ENCODE data around the gene EFHC2.

The EFHC2 gene

DNA sequence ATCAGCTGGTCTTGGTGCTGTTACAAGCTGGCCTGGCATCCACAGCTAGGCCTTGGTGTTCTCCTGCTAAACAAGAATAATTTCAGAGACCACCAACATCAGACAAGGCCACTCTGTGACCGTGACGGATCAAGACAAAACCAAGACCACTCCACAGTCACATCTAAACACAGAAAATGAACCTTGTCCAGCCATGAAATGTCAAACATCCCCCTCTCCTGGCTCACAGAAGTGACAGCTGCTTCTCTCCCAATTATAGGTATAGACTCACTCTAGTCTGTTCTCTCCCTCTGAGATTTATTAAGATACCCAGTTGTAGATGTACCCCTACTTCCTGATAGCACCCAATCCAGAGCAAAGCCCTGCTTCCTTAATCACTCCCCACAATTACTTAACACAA lies 40.4 kb downstream of the EFHC2 start:
- H3K4me3 ChIP-seq (ENCODE audit: low read depth, low read length): no peak overlapping the region
- TF ChIP-seq, protein P1, sequence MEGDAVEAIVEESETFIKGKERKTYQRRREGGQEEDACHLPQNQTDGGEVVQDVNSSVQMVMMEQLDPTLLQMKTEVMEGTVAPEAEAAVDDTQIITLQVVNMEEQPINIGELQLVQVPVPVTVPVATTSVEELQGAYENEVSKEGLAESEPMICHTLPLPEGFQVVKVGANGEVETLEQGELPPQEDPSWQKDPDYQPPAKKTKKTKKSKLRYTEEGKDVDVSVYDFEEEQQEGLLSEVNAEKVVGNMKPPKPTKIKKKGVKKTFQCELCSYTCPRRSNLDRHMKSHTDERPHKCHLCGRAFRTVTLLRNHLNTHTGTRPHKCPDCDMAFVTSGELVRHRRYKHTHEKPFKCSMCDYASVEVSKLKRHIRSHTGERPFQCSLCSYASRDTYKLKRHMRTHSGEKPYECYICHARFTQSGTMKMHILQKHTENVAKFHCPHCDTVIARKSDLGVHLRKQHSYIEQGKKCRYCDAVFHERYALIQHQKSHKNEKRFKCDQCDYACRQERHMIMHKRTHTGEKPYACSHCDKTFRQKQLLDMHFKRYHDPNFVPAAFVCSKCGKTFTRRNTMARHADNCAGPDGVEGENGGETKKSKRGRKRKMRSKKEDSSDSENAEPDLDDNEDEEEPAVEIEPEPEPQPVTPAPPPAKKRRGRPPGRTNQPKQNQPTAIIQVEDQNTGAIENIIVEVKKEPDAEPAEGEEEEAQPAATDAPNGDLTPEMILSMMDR (IDR thresholded peaks at IDR 0.05; ENCODE audit: low read depth, low read length): no peak

DNA sequence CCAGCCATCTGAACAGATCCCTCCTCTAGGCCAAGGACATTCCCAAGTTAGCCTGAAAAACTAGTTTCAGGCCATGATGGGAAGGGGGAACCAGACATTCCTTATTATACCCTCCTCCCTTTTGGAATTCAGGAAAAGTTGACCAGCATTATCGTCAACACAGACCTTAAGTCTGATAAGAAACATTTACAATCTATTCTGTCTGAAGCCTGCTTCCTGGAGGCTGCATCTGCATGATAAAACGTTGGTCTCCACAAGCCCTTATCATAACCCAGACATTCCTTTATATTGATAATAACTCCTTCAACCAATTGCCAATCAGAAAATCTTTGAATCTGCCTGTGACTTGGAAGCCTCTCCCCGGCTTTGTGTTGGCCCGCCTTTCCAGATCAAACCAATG lies 44.3 kb downstream of the EFHC2 start:
- H3K4me3 ChIP-seq (ENCODE audit: low read depth, low read length): no peak overlapping the region
- TF ChIP-seq, protein P1 (IDR thresholded peaks at IDR 0.05; ENCODE audit: low read depth, low read length): no peak

DNA sequence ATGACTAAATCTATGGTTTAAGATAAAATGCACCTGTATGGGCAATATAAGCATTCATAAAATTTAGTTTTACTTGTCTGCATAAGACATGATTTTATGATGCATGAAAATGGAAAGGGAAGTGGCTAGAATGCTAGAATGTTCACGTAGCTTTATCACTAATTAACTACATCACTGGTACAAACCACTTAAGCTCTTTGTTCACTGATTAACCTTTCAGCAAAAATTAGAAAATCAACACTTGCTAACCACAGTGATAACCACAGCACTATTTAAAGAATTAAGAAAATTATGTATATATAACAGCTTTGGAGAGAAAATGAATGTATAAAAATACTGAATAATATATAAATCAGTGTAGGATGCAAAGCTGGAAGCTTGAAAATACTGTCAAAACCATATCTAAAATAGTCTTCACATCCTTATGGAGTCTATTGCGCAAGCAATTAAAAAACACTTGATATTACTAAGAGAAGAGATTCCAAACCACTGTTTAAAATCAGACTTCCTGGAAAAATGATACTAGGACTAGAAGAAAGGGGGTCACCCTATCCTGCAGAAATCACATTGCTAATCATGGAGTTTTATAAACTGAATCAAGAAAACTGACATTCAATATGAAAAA lies 51.9 kb downstream of the EFHC2 start:
- TF ChIP-seq, protein P1 (IDR thresholded peaks at IDR 0.05; ENCODE audit: low read depth, low read length): no peak

DNA sequence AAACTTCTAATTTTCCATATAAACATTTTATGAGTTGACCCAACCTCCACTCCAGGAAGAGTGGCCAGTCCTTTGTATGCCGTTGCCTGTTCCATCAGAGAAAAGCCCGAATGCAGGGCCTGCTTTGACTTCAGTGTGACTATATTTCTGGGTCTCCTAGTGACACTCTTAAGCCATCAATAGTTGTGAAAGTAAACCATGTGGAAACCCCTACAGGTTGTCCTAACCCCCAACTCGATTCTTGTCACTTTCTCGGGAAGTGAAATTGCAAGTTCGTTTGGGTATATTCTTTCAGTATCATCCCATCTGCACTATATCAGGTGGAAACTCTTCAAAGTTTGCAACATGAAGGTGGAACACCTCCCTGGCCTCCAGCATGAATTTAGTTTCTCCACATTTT lies 52.8 kb downstream of the EFHC2 start:
- TF ChIP-seq, protein P1 (IDR thresholded peaks at IDR 0.05; ENCODE audit: low read depth, low read length): no peak
- H3K4me3 ChIP-seq (ENCODE audit: low read depth, low read length): no peak overlapping the region

More for the DNA sequence above, 51.9 kb downstream of the EFHC2 start:
- no peak overlapping the region for H3K4me3 ChIP-seq (ENCODE audit: low read depth, low read length)

DNA sequence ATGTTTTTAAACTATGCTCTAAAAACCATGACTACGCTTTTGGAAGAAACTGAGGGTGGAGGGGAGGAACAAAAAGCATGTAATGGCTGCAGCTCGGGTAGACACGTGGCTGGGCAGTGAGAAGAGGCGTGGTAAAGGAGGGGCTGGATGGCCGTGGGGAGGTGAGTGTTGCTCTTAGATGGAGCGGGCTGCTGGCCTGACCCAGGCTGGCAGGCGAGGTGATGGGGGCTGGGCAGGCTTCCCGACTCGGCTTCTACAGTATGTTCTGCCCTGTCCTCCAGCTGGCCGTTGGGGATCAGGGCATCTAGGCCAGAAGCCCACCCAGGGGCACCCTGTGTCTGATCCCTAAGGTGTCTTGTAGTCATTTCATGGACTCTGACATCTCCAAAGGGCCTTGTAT lies 60.7 kb downstream of the EFHC2 start:
- H3K4me3 ChIP-seq (ENCODE audit: low read depth, low read length): no peak overlapping the region
- TF ChIP-seq, protein P1 (IDR thresholded peaks at IDR 0.05; ENCODE audit: low read depth, low read length): no peak

DNA sequence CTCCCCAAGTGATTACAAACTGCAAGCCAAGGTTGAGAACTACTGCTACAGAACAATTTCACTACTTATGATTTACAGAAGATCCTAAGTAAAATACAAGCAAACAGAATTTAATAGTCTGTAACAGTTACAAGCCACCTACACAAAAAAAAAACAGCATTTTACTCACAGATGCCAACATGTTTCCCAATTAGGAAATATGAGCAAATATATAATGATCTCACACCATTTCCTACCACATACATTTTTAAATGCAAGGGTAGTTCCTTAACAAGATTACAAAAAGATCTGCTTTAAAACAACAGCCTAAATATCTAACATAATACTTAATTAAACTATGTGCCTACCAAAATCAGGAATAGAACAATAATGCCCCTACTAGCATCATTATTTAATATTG lies 63.4 kb downstream of the EFHC2 start:
- TF ChIP-seq, protein P1 (IDR thresholded peaks at IDR 0.05; ENCODE audit: low read depth, low read length): no peak
- H3K4me3 ChIP-seq (ENCODE audit: low read depth, low read length): no peak overlapping the region

DNA sequence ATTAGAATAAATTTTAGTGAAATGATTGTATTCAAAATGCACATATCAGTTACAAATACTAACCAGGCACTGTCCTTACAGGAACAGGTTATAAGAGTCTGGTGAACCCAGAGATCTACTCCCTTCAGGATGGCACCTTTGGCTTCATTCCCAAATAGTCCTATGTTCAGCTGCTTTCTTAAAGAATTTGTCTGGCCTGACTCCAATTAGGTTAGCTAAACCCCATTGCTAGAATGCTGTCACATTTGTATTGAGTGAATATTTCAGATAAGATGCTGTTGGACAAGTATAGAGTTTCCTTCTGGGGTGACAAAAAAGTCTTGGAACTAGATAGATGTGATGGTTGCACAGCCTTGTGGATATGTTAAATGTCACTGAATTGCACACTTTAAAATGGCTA lies 69.4 kb downstream of the EFHC2 start:
- H3K4me3 ChIP-seq (ENCODE audit: low read depth, low read length): no peak overlapping the region
- TF ChIP-seq, protein P1 (IDR thresholded peaks at IDR 0.05; ENCODE audit: low read depth, low read length): no peak
